GM19099 (cell line): ENCODE data around the gene NUDT3.

ENCODE experiments used
- POLR2A ChIP-seq: IDR thresholded peaks from 3 replicates; pipeline ENCODE4 v1.6.1; 2011; ENCODE audit warnings: low read depth; ENCODE audit not compliant: insufficient read length; ENCODE audit errors: extremely low read depth

The NUDT3 gene

GRCh38 chr6:34384321-34385153, 7.9 kb downstream of the NUDT3 start:
- TF ChIP-seq POLR2A = no peak

GRCh38 chr6:34383656-34384320, 8.7 kb downstream of the NUDT3 start:
- no peak for TF ChIP-seq POLR2A

GRCh38 chr6:34383161-34383631, 9.3 kb downstream of the NUDT3 start:
- no peak for TF ChIP-seq POLR2A

- TF ChIP-seq POLR2A = no peak
Observed at GRCh38 chr6:34381081-34381480, 11.4 kb downstream of the NUDT3 start.

GRCh38 chr6:34378470-34378869, 14.0 kb downstream of the NUDT3 start:
- TF ChIP-seq POLR2A = no peak

- TF ChIP-seq POLR2A = no peak
Observed at GRCh38 chr6:34377984-34378383, 14.5 kb downstream of the NUDT3 start.

GRCh38 chr6:34375833-34376232, 16.6 kb downstream of the NUDT3 start:
- no peak for TF ChIP-seq POLR2A

- TF ChIP-seq POLR2A = no peak
Observed at GRCh38 chr6:34374508-34374907, 18.0 kb downstream of the NUDT3 start.

- TF ChIP-seq POLR2A = no peak
Observed at GRCh38 chr6:34374069-34374468, 18.4 kb downstream of the NUDT3 start.

GRCh38 chr6:34373511-34373910, 19.0 kb downstream of the NUDT3 start:
- TF ChIP-seq POLR2A = no peak

- no peak for TF ChIP-seq POLR2A
Observed at GRCh38 chr6:34370361-34370760, 22.1 kb downstream of the NUDT3 start.

GRCh38 chr6:34369385-34369784, 23.1 kb downstream of the NUDT3 start:
- no peak for TF ChIP-seq POLR2A

GRCh38 chr6:34366639-34366921, 25.9 kb downstream of the NUDT3 start:
- TF ChIP-seq POLR2A = no peak

GRCh38 chr6:34362909-34363680, 29.4 kb downstream of the NUDT3 start:
- no peak for TF ChIP-seq POLR2A

- no peak for TF ChIP-seq POLR2A
Observed at GRCh38 chr6:34362176-34362575, 30.3 kb downstream of the NUDT3 start.

- TF ChIP-seq POLR2A = no peak
Observed at GRCh38 chr6:34360556-34360955, 31.9 kb downstream of the NUDT3 start.
